NCI-H510A treated with DMSO at 0.1 percent for 48 hours (cell line): ENCODE measurements around the gene CEP112.
"Not testable (repeated sequence)": the region's sequence is repeated elsewhere in the genome, so short reads cannot be mapped to it uniquely, and the experiment has no call there.

ENCODE experiments used
- DNase-seq: peaks from one replicate; lab custom pipeline; 2025; lab: John Stamatoyannopoulos, UW

CEP112 gene

GRCh38 chr17:65782104-65782706, 409.7 kb downstream of the CEP112 start:
- DNase-seq = not testable (repeated sequence)

- no peak for DNase-seq
Measured at GRCh38 chr17:65780111-65780510, 411.8 kb downstream of the CEP112 start.

DNA sequence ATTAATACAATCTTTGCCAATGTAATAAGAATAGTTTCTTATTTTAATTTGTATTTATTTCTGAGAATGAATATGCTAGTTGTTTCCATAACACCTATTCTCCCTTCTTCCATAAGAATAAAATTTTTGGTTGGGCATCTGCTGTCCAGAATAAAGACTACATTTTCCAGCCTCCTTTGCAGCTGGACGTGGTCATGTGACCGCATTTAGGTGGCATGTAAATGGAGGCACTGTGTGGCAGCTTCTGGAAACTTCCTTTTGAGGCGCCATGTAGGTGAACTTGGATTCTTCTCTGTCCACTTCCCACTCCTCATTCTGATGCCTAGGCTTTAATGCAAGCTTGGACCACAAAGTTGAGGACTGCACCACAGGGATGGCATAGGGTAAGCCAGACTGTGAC, 415.0 kb downstream of the CEP112 start:
- DNase-seq = no peak

GRCh38 chr17:65774787-65775186, 417.1 kb downstream of the CEP112 start:
- DNase-seq = no peak

GRCh38 chr17:65772989-65773388, 418.9 kb downstream of the CEP112 start:
- DNase-seq = peak; percentile 51

DNA sequence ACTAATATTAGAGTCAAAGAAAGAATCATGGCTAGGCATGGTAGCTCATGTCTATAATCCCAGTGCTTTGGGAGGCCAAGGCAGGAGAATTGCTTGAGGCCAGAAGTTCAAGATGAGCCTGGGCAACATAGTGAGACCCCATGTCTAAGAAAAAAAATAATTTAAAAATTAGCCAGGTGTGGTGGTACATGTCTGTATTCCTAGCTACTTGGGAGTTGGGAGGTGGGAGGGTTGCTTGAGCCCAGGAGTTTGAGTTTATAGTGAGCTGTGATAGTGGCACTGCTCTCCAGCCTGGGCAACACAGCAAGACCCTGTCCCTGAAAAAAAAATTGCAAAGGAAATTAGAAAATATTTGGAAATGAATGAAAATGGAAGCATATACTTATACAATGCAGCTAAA, 420.2 kb downstream of the CEP112 start:
- DNase-seq = no peak

- DNase-seq = no peak
Measured at GRCh38 chr17:65763786-65764185, 428.1 kb downstream of the CEP112 start.

GRCh38 chr17:65762973-65763372, 429.0 kb downstream of the CEP112 start:
- no peak for DNase-seq

- no peak for DNase-seq
Measured at GRCh38 chr17:65759532-65759931, 432.4 kb downstream of the CEP112 start.

DNA sequence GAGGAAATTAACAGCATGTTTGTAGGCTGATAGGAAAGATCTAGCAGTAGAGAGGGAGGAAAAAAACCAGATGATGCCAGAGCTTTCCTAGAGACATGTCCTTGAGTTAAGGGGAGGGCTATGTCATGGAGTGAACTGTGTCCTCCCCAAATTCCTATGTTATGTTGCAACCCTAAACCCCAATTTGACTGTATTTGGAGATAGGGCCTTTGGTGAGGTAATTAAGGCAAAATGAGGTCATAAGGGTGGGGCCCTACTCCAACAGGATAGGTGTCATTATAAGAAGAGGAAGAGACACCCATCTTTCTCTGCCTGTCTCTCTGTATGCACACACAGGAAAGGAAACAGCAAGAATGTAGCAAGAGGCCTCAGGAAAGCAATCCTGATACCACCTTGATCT, 435.2 kb downstream of the CEP112 start:
- no peak for DNase-seq

DNA sequence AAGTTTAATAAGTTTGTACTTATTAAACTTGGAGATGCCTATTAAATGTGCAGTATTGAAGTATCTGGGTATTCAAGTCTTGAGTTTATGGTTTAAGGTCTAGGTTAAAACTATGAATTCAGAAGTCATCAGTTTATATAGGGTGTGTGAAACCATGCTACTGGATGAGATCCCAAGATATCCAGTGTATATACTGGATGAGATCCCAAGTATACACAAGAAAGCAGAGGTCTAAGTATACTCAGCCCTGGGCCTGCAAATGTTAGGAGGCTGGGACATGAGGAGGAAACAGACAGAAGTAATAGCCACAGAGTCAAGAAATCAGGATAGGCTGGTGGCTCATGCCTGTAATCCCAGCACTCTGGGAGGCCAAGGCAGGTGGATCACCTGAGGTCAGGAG, 436.1 kb downstream of the CEP112 start:
- DNase-seq = no peak

DNA sequence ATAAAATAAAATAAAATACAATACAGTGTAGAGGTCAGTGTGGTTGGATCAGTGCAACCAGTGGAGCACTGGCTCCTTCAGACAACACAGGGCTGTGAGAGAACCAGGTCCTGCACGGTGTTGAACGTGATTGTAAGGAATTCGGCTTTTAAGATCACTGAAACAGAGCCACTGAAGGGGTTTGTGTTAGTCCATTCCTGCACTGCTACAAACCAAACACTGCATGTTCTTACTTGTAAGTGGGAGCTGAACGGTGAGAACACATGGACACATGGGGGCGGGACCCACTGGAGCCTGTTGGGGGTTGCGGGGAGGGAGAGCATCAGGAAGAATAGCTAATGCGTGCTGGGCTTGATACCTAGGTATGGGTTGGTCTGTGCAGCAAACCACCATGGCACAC, 437.3 kb downstream of the CEP112 start:
- no peak for DNase-seq

GRCh38 chr17:65754081-65754480, 437.9 kb downstream of the CEP112 start:
- DNase-seq = no peak

GRCh38 chr17:65753348-65753747, 438.6 kb downstream of the CEP112 start:
- DNase-seq = no peak

- DNase-seq = no peak
Measured at GRCh38 chr17:65751263-65751662, 440.7 kb downstream of the CEP112 start.

DNA sequence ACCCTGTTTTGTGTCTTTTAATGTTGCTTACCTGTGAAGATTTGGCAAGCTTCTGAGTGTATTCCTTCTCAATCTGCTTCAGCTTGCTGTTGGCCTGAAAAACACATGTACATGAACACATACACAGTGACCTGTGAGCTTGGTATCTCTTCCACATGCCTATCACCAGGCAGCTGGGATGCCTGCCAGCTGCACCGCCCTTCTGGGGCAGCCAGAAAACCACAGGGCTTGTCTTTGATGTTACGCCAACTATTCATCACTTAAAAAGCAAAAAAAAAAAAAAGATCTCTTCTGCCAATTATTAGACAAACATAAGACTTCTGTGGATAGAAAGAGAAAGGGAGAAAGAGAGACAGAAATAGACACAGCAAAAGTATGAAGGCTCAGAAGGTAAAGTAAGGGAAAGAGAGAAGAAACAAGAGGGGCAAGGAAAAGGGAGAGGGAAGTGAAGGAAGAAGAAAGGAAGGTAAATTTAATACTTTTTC, 441.3 kb downstream of the CEP112 start:
- DNase-seq = peak; percentile 80

- DNase-seq = peak; percentile 31
Measured at GRCh38 chr17:65750166-65750565, 441.8 kb downstream of the CEP112 start.

- DNase-seq = no peak
Measured at GRCh38 chr17:65749479-65749878, 442.5 kb downstream of the CEP112 start.

GRCh38 chr17:65745241-65745640, 446.7 kb downstream of the CEP112 start:
- no peak for DNase-seq

DNA sequence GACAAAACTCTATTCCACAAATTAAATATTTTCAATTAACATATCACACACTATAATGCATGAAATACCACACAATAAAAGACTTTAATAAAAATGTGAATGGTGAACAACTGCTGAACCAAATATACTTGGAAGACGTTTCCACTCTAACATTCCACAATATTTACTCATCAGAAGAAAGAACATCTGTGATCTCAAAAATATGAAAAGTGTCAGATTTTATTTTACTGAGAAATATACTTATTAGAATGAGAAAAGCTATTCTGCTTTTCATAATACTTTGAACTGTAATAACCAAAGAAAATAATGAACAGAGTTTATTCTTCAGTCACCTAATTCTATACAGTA, 448.7 kb downstream of the CEP112 start:
- no peak for DNase-seq

GRCh38 chr17:65742403-65743307, 449.3 kb downstream of the CEP112 start:
- no peak for DNase-seq

DNA sequence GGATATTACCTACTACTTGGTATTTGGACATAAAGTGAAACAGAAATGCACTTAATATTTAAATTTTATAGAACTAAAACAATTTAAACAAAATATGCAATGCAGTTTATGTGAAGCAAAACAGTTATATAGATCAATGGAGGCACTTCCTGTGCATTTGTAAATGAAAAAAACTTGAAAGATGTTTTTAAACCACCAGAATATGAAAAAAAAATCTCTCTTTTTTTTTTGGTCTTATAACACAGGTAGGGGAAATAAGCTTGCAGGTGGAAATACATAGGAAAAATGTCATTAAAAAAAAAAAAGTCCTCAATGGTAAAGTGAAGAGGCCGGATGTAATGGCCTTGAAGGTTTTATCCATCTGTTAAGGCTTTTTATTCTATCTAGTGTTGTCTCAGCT, 450.2 kb downstream of the CEP112 start:
- no peak for DNase-seq

- DNase-seq = no peak
Measured at GRCh38 chr17:65739034-65739433, 452.9 kb downstream of the CEP112 start.

DNA sequence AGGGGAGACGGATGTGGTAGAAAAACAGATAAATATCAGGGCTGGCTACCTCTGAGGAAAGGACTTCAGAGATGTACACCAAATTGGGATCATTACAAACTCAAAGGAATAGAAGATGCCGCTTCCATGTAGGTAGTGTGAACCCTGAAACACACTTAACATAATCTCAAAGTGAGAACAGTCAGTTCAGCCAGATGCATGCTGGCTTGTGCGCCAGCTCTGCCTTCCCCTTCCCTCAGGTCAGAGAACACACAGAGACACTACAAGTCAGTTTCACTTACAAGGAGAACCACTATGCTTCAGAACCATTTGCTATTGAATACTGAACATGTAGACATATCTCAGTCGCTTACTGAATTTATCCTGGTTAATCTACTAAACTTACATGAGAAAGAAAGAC, 454.5 kb downstream of the CEP112 start:
- no peak for DNase-seq
